Stimulated activated naive CD8-positive, alpha-beta T cell treated with anti-CD3 and anti-CD28 coated beads, Interleukin-15, Interleukin-2, amounts not matched to agents 100 U/mL and 50 U/mL, for 24 hours (primary cell): Measurements from ENCODE around the gene HS1BP3.

Experiments used
- ATAC-seq: fragments of 150-1000 bp; cut with Tn5 transposase; one replicate; pipeline ENCODE4 v1.10.0; 2021
- DNase-seq: peaks from one replicate; pipeline ENCODE4 v3.0.0; 2021

HS1BP3 gene

GRCh38 chr2:20629581-20630171 is 21.2 kb downstream of the HS1BP3 start:
- DNase-seq (no peak), ATAC-seq (no peak)

- ATAC-seq (no peak), DNase-seq (no peak)
Measured at GRCh38 chr2:20629181-20629580, 21.7 kb downstream of the HS1BP3 start.

- no peak for DNase-seq
- ATAC-seq: no peak
Measured at GRCh38 chr2:20627712-20628380, 23.1 kb downstream of the HS1BP3 start.

- no peak for ATAC-seq
- DNase-seq: no peak
Measured at GRCh38 chr2:20626698-20627513, 24.0 kb downstream of the HS1BP3 start.

GRCh38 chr2:20626392-20626697 is 24.6 kb downstream of the HS1BP3 start:
- no peak for ATAC-seq

GRCh38 chr2:20625491-20626391 is 25.2 kb downstream of the HS1BP3 start:
- DNase-seq (no peak), ATAC-seq (no peak)

More at GRCh38 chr2:20626392-20626697, 24.6 kb downstream of the HS1BP3 start:
- no peak for DNase-seq

GRCh38 chr2:20624884-20625485 is 25.9 kb downstream of the HS1BP3 start:
- ATAC-seq (no peak), DNase-seq (no peak)

GRCh38 chr2:20624156-20624883 is 26.6 kb downstream of the HS1BP3 start:
- DNase-seq: no peak
- ATAC-seq: no peak

GRCh38 chr2:20623741-20624155 is 27.1 kb downstream of the HS1BP3 start:
- no peak for DNase-seq
- ATAC-seq: no peak

GRCh38 chr2:20623241-20623640 is 27.7 kb downstream of the HS1BP3 start:
- DNase-seq: no peak

GRCh38 chr2:20622731-20623130 is 28.2 kb downstream of the HS1BP3 start:
- ATAC-seq (no peak), DNase-seq (no peak)

More at GRCh38 chr2:20623241-20623640, 27.7 kb downstream of the HS1BP3 start:
- no peak for ATAC-seq

GRCh38 chr2:20622296-20622686 is 28.6 kb downstream of the HS1BP3 start:
- ATAC-seq: no peak
- DNase-seq: no peak

GRCh38 chr2:20621366-20622295 is 29.3 kb downstream of the HS1BP3 start:
- no peak for DNase-seq

GRCh38 chr2:20620696-20621365 is 30.1 kb downstream of the HS1BP3 start:
- DNase-seq: no peak
- ATAC-seq: no peak

More at GRCh38 chr2:20621366-20622295, 29.3 kb downstream of the HS1BP3 start:
- ATAC-seq: no peak

GRCh38 chr2:20620271-20620681 is 30.6 kb downstream of the HS1BP3 start:
- ATAC-seq: no peak

GRCh38 chr2:20619624-20620024 is 31.3 kb downstream of the HS1BP3 start:
- ATAC-seq (no peak), DNase-seq (no peak)

More at GRCh38 chr2:20620271-20620681, 30.6 kb downstream of the HS1BP3 start:
- DNase-seq: no peak

- DNase-seq (no peak), ATAC-seq (no peak)
Measured at GRCh38 chr2:20618886-20619521, 31.9 kb downstream of the HS1BP3 start.

- no peak for DNase-seq
- no peak for ATAC-seq
Measured at GRCh38 chr2:20618468-20618885, 32.4 kb downstream of the HS1BP3 start.
